ENCODE data around the gene PNCK.

PNCK gene

GRCh38 chrX:153681175-153681574, 7.6 kb upstream of the PNCK start:
- no peak for TF ChIP-seq CTCF (IDR thresholded peaks at IDR 0.05; ENCODE audit: insufficient read depth, low read length, poor library complexity, severe bottlenecking)
- H3K4me3 ChIP-seq (replicated peaks; ENCODE audit: low read depth, low read length): no peak overlapping the region

GRCh38 chrX:153674219-153674851, 722 bp upstream of the PNCK start:
- DNase-seq (ENCODE audit: extremely low read depth, insufficient read length): no peak
- no peak for TF ChIP-seq CTCF (IDR thresholded peaks at IDR 0.05; ENCODE audit: insufficient read depth, low read length, poor library complexity, severe bottlenecking)
- Histone ChIP-seq H3K4me3 (replicated peaks; ENCODE audit: low read depth, low read length) (no peak overlapping the region), H3K27me3 (replicated peaks; ENCODE audit: control insufficient read depth, insufficient read depth, low read length) (no peaks in the 10 kb centered on the region), H3K36me3 (ENCODE audit: control insufficient read depth, insufficient read depth, low read length) (no peaks in the 10 kb centered on the region)

More at GRCh38 chrX:153681175-153681574, 7.6 kb upstream of the PNCK start:
- H3K27me3 ChIP-seq (replicated peaks; ENCODE audit: control insufficient read depth, insufficient read depth, low read length): no peaks in the 10 kb centered on the region; the same call in 1 of the 2 replicates
- H3K36me3 ChIP-seq (ENCODE audit: control insufficient read depth, insufficient read depth, low read length): no peaks in the 10 kb centered on the region
- no peak for DNase-seq (ENCODE audit: extremely low read depth, insufficient read length)

- Histone ChIP-seq H3K27me3 (replicated peaks; ENCODE audit: control insufficient read depth, insufficient read depth, low read length) (no peaks in the 10 kb centered on the region), H3K36me3 (ENCODE audit: control insufficient read depth, insufficient read depth, low read length) (no peaks in the 10 kb centered on the region), H3K4me3 (replicated peaks; ENCODE audit: low read depth, low read length) (no peak overlapping the region)
- DNase-seq (ENCODE audit: extremely low read depth, insufficient read length): no peak
- no peak for TF ChIP-seq CTCF (IDR thresholded peaks at IDR 0.05; ENCODE audit: insufficient read depth, low read length, poor library complexity, severe bottlenecking)
Measured at GRCh38 chrX:153672531-153673427, 834 bp downstream of the PNCK start.

GRCh38 chrX:153671589-153672530, 1.8 kb downstream of the PNCK start:
- no peak overlapping the region for H3K4me3 ChIP-seq (replicated peaks; ENCODE audit: low read depth, low read length)
- TF ChIP-seq CTCF (IDR thresholded peaks at IDR 0.05; ENCODE audit: insufficient read depth, low read length, poor library complexity, severe bottlenecking): no peak
- no peak for DNase-seq (ENCODE audit: extremely low read depth, insufficient read length)
- H3K27me3 ChIP-seq (replicated peaks; ENCODE audit: control insufficient read depth, insufficient read depth, low read length): no peaks in the 10 kb centered on the region
- H3K36me3 ChIP-seq (ENCODE audit: control insufficient read depth, insufficient read depth, low read length): no peaks in the 10 kb centered on the region

GRCh38 chrX:153670748-153671588, 2.6 kb downstream of the PNCK start:
- no peak for DNase-seq (ENCODE audit: extremely low read depth, insufficient read length)
- no peaks in the 10 kb centered on the region for H3K27me3 ChIP-seq (replicated peaks; ENCODE audit: control insufficient read depth, insufficient read depth, low read length)
- H3K4me3 ChIP-seq (replicated peaks; ENCODE audit: low read depth, low read length): no peak overlapping the region
- TF ChIP-seq CTCF (IDR thresholded peaks at IDR 0.05; ENCODE audit: insufficient read depth, low read length, poor library complexity, severe bottlenecking): no peak
- no peaks in the 10 kb centered on the region for H3K36me3 ChIP-seq (ENCODE audit: control insufficient read depth, insufficient read depth, low read length)

All from GM06990 (cell line).